Caco-2 (cell line): ENCODE results near the gene NBR1. TPM values are rescaled to one million over a fixed set of nuclear protein-coding genes. Genes with fewer than 3 reads are reported as not detected.
"Not testable (repeated sequence)": the region's sequence is repeated elsewhere in the genome, so short reads cannot be mapped to it uniquely, and the experiment has no call there.

Source experiments
- BruUV-seq: library from RNA; stranded (reverse); fragments of 400-500 nt; replicated peaks from 2 replicates; lab custom pipeline; 2021; lab: Mats Ljungman, UMichigan
- CTCF ChIA-PET: fragments of 300-600 bp; sonication (Branson Sonifier 250); formaldehyde crosslinking; loops from one replicate; lab custom pipeline; 2022; ENCODE audit warnings: antibody characterized with exemption; lab: Charles Lee
- POLR2A ChIA-PET: fragments of 300-600 bp; sonication (Branson Sonifier 250); formaldehyde crosslinking; loops from one replicate; lab custom pipeline; 2022; ENCODE audit warnings: antibody characterized with exemption; lab: Charles Lee
- DNase-seq, 2 experiments: peaks; one replicate each; pipeline versions ENCODE4 v3.0.0 to v3.0.0-alpha.2; 2020 to 2022
- H3K27me3 ChIP-seq: replicated peaks from 2 replicates; pipeline ENCODE4 v1.6.0; 2011; ENCODE audit warnings: low read length; ENCODE audit not compliant: control insufficient read depth, insufficient read depth
- H3K36me3 ChIP-seq: 2 replicates; pipeline ENCODE4 v1.5.1; 2011; ENCODE audit warnings: low read length; ENCODE audit not compliant: control insufficient read depth, insufficient read depth
- H3K4me1 ChIP-seq: fragments of 250-450 bp; sonication (Bioruptor Pico); 2 replicates; pipeline ENCODE4 v1.5.1; 2020; ENCODE audit warnings: mild to moderate bottlenecking
- H3K4me3 ChIP-seq: 2 replicates; pipeline ENCODE4 v1.5.1; 2011; ENCODE audit warnings: low read depth, mild to moderate bottlenecking, control low read depth, low read length
- H3K9me3 ChIP-seq: fragments of 250-450 bp; sonication (Bioruptor Pico); 2 replicates; pipeline ENCODE4 v1.5.1; 2020; ENCODE audit warnings: mild to moderate bottlenecking, moderate library complexity
- H3K27ac Mint-ChIP-seq: one replicate; pipeline ENCODE4 v1.8.0; 2022; ENCODE audit warnings: mixed read lengths; ENCODE audit not compliant: unreplicated experiment
- H3K27me3 Mint-ChIP-seq: one replicate; pipeline ENCODE4 v1.8.0; 2022; ENCODE audit warnings: mixed read lengths; ENCODE audit not compliant: insufficient read depth, unreplicated experiment
- H3K36me3 Mint-ChIP-seq: one replicate; pipeline ENCODE4 v1.8.0; 2022; ENCODE audit warnings: mild to moderate bottlenecking, mixed read lengths; ENCODE audit not compliant: insufficient read depth, unreplicated experiment
- H3K4me1 Mint-ChIP-seq: one replicate; pipeline ENCODE4 v1.8.0; 2022; ENCODE audit warnings: low read depth, mixed read lengths; ENCODE audit not compliant: unreplicated experiment
- H3K4me3 Mint-ChIP-seq: one replicate; pipeline ENCODE4 v1.8.0; 2022; ENCODE audit warnings: mild to moderate bottlenecking, moderate library complexity, mixed read lengths; ENCODE audit not compliant: unreplicated experiment
- H3K9me3 Mint-ChIP-seq: one replicate; pipeline ENCODE4 v1.8.0; 2022; ENCODE audit warnings: mixed read lengths; ENCODE audit not compliant: unreplicated experiment
- CTCF ChIP-seq, 2 experiments: fragments of 200-600 bp in 1 of 2; IDR thresholded peaks; 1 replicate in 1 of 2; 2 replicates in 1 of 2; pipeline versions ENCODE4 v1.5.1 to v1.8.0; 2011 to 2022; ENCODE audit warnings: antibody characterized with exemption in 1 of 2, control low read depth in 1 of 2, inconsistent platforms in 1 of 2, low read depth in 1 of 2, low read length in 1 of 2, mild to moderate bottlenecking in 1 of 2, moderate library complexity in 1 of 2; ENCODE audit not compliant: insufficient read depth in 1 of 2, severe bottlenecking in 1 of 2, unreplicated experiment in 1 of 2
- intact Hi-C: fragments of 100-400 bp; cut with micrococcal nuclease; formaldehyde crosslinking; loops from one replicate; pipeline ENCODE4 v1.10.0; 2022; ENCODE audit not compliant: unreplicated experiment
- total RNA-seq: library from RNA; stranded (reverse); gene quantifications from 2 replicates; pipeline ENCODE4 v1.2.3, GENCODE V29; 2022

Gene NBR1
- total RNA-seq, 1 experiment from 2014 or later: 53.9 TPM

DNA sequence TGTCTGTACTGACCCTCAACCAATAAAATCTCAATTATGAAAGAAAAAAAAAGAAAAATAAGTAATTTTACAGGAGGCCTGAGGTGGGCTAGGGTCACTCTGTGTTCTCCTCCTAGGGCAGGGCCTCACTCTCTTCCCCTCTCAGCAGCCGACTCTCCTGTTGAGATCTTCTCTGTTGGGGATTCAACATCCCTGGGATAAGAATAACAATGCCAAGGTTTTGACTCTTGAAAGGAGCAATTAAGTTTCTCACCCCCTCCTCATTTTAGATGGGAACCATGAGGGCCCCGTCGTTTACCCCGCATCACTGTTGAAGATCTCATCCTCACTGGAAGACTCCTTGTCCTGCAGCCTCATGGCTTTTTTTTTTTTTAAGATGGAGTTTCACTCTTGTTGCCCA, 24.4 kb upstream of the NBR1 start:
- Mint-ChIP-seq H3K9me3 (no peaks in the 10 kb centered on the region), H3K36me3 (peaks cover 54% of the 10 kb centered on the region), H3K27me3 (no peaks in the 10 kb centered on the region), H3K27ac (no peak overlapping the region), H3K4me3 (no peak overlapping the region), H3K4me1 (no peaks in the 10 kb centered on the region)
- no TSS peak for BruUV-seq
- H3K9me3 ChIP-seq: no peaks in the 10 kb centered on the region
- TF ChIP-seq CTCF (IDR thresholded peaks at IDR 0.05; ENCODE audit: insufficient read depth in 1 of 2, low read depth in 1 of 2, low read length in 1 of 2, severe bottlenecking in 1 of 2, unreplicated experiment in 1 of 2): no peak
- no peak overlapping the region for H3K4me3 ChIP-seq
- no peaks in the 10 kb centered on the region for H3K27me3 ChIP-seq
- CTCF ChIA-PET: no interaction called here
- POLR2A ChIA-PET: no interaction called here
- DNase-seq: no peak
- intact Hi-C loops: no loop called here
- H3K36me3 ChIP-seq: no peaks in the 10 kb centered on the region; the same call in 1 of the 2 replicates
- no peaks in the 10 kb centered on the region for H3K4me1 ChIP-seq

GRCh38 chr17:43151880-43152456, 19.0 kb upstream of the NBR1 start:
- ChIA-PET POLR2A (no interaction called here), CTCF (no interaction called here)
- no peaks in the 10 kb centered on the region for H3K27me3 Mint-ChIP-seq
- intact Hi-C loops: no loop called here
- peaks cover 8% of the 10 kb centered on the region for H3K4me1 Mint-ChIP-seq
- no peaks in the 10 kb centered on the region for H3K9me3 Mint-ChIP-seq
- Histone ChIP-seq H3K4me3 (no peak overlapping the region), H3K4me1 (peaks cover 18% of the 10 kb centered on the region), H3K27me3 (no peaks in the 10 kb centered on the region), H3K36me3 (no peaks in the 10 kb centered on the region), H3K9me3 (peaks cover 11% of the 10 kb centered on the region; the same call in 1 of the 2 replicates)
- H3K36me3 Mint-ChIP-seq: peaks cover 43% of the 10 kb centered on the region
- H3K4me3 Mint-ChIP-seq: no peak overlapping the region
- TF ChIP-seq CTCF (IDR thresholded peaks at IDR 0.05; ENCODE audit: insufficient read depth in 1 of 2, low read depth in 1 of 2, low read length in 1 of 2, severe bottlenecking in 1 of 2, unreplicated experiment in 1 of 2): no peak
- no TSS peak for BruUV-seq
- DNase-seq: no peak
- H3K27ac Mint-ChIP-seq: no peak overlapping the region

GRCh38 chr17:43153197-43153835, 17.7 kb upstream of the NBR1 start:
- not testable (repeated sequence) for H3K27ac Mint-ChIP-seq, BruUV-seq
- POLR2A ChIA-PET: interaction anchor here (0.6 kb wide), 1 partner anchor 18 kb away, joined by 4 read pairs; no protein-coding TSS in a partner anchor

More at GRCh38 chr17:43153197-43153835, 17.7 kb upstream of the NBR1 start:
- H3K4me3 ChIP-seq, H3K9me3 Mint-ChIP-seq, H3K36me3 ChIP-seq, H3K27me3 Mint-ChIP-seq, H3K27me3 ChIP-seq, DNase-seq, intact Hi-C loops, H3K4me1 Mint-ChIP-seq, CTCF ChIA-PET, H3K4me3 Mint-ChIP-seq: not testable (repeated sequence)
- peaks cover 18% of the 10 kb centered on the region for H3K4me1 ChIP-seq
- peaks cover 11% of the 10 kb centered on the region; the same call in 1 of the 2 replicates for H3K9me3 ChIP-seq
- peaks cover 41% of the 10 kb centered on the region for H3K36me3 Mint-ChIP-seq
